ENCODE results near the gene KRT13. TPM values are rescaled to one million over a fixed set of nuclear protein-coding genes. Genes with fewer than 3 reads are reported as not detected.

KRT13 gene
- total and polyA plus RNA-seq, 9 of the 15 experiments (the other 6 are each of a cell fraction or from before 2014, with no cell fraction given) = 0.11 to 1.1 (median 0.24) TPM; not detected in 3

GRCh38 chr17:41490000-41490990, 15.1 kb downstream of the KRT13 start:
- Histone ChIP-seq H3K4me2 (ENCODE audit: insufficient read depth, low read length) (no peak overlapping the region), H3K79me2 (ENCODE audit: control insufficient read depth, insufficient read depth, low read length) (no peaks in the 10 kb centered on the region), H4K20me1 (replicated peaks; ENCODE audit: control insufficient read depth, insufficient read depth, low read length) (no peaks in the 10 kb centered on the region; the same call in none of the 2 replicates), H3K36me3 (ENCODE audit: control insufficient read depth, insufficient read depth, low read length) (no peaks in the 10 kb centered on the region), H3K9me1 (ENCODE audit: control insufficient read depth, insufficient read depth, low read length) (no peaks in the 10 kb centered on the region), H3K27me3 (ENCODE audit: control insufficient read depth in 2 of 2, insufficient read depth in 2 of 2, low read length in 2 of 2) (peaks cover 2 to 20% of the 10 kb centered on the region in 2 experiments; a peak in 2 of 5 replicates), H2AFZ (ENCODE audit: low read depth, low read length) (no peak overlapping the region), H3K9me3 (replicated peaks; ENCODE audit: control insufficient read depth, insufficient read depth, low read depth, low read length) (no peaks in the 10 kb centered on the region), H3K27ac (ENCODE audit: extremely low read depth, low read depth, low read length) (no peak overlapping the region), H3K4me1 (replicated peaks in 1 of 2; ENCODE audit: control insufficient read depth in 2 of 2, insufficient read depth in 2 of 2, low read length in 2 of 2) (peaks cover 0 to 14% of the 10 kb centered on the region in 2 experiments; a peak in 4 of 5 replicates), H3K4me3 (no peak overlapping the region), H3K9ac (ENCODE audit: insufficient read depth in 1 of 2, low read depth in 2 of 2, low read length in 2 of 2) (no peak overlapping the region)
- FAIRE-seq (peak; percentile 69), ATAC-seq (no peak), DNase-seq (ENCODE audit: extremely low read depth in 1 of 4, low spot score in 3 of 4) (no peak)
- in situ Hi-C loops (cut with MboI) = loop anchor here (5.0 kb wide), 1 partner anchor 57 kb away; no protein-coding TSS in a partner anchor
- no TSS peak for BruUV-seq (replicated peaks)
- intact Hi-C loops (cut with micrococcal nuclease) = loop anchor here (10.0 kb wide), 2 partner anchors 175 to 585 kb away; no protein-coding TSS in a partner anchor
- ChIA-PET CTCF (ENCODE audit: low intra/inter-chr PET ratio) (no interaction called here), POLR2A (interaction anchor here (1.0 to 2.6 kb wide), 2 partner anchors 12 to 59 kb away, joined by 5 to 9 read pairs; no protein-coding TSS in a partner anchor)
- TF ChIP-seq HMBOX1 (IDR thresholded peaks at IDR 0.05) = peak; percentile 90
- TF ChIP-seq TAF1 (IDR thresholded peaks at IDR 0.05; ENCODE audit: control insufficient read depth, extremely low read depth, insufficient read depth, low read length, severe bottlenecking) = no peak
- no peak for TF ChIP-seq SIRT6 (IDR thresholded peaks at IDR 0.05; ENCODE audit: low read depth, low read length)
- TF ChIP-seq PURB (CRISPR knock-in tag; IDR thresholded peaks at IDR 0.05; ENCODE audit: low read depth) = no peak
- no peak for TF ChIP-seq EP400 (IDR thresholded peaks at IDR 0.05)
- TF ChIP-seq ATF3 (IDR thresholded peaks at IDR 0.05) = no peak
- TF ChIP-seq ATF3 (CRISPR knock-in tag; conservative IDR thresholded peaks at IDR 0.05) = no peak
- TF ChIP-seq E4F1 (CRISPR knock-in tag; IDR thresholded peaks at IDR 0.05; ENCODE audit: borderline replicate concordance) = no peak
- no peak for TF ChIP-seq HDAC8 (tag; IDR thresholded peaks at IDR 0.05)
- TF ChIP-seq SUPT5H (IDR thresholded peaks at IDR 0.05) = no peak
- no peak for TF ChIP-seq ZNF444 (CRISPR knock-in tag; IDR thresholded peaks at IDR 0.05)
- no peak for TF ChIP-seq LARP7 (IDR thresholded peaks at IDR 0.05)
- 0 out of 2 replicates have a peak, but pooled peaks have one; percentile 4 for TF ChIP-seq CBFA2T3 (IDR thresholded peaks at IDR 0.05)
- no peak for TF ChIP-seq ZBTB8A (IDR thresholded peaks at IDR 0.05; ENCODE audit: partially characterized antibody)
- no peak for TF ChIP-seq TEAD1 (CRISPR knock-in tag; IDR thresholded peaks at IDR 0.05)
- no peak for TF ChIP-seq ZNF253 (CRISPR knock-in tag; conservative IDR thresholded peaks at IDR 0.05)
- TF ChIP-seq RBBP5 (IDR thresholded peaks at IDR 0.05; ENCODE audit: borderline replicate concordance, insufficient read depth, low read length, poor library complexity, severe bottlenecking) = no peak
- WGBS (ENCODE audit: insufficient coverage, low coverage, missing lambda C conversion rate) = 7% methylated on average over 10 of the region's 10 CpGs
